ENCODE measurements around the gene CKS1B.

The CKS1B gene

GRCh38 chr1:154972213-154972516 lies 2.3 kb upstream of the CKS1B start:
- H3K4me3 ChIP-seq (ENCODE audit: low read length) = no peak overlapping the region
- peaks cover 39% of the 10 kb centered on the region for H3F3A ChIP-seq (ENCODE audit: insufficient read depth, low read length)
- no peak overlapping the region for H3K27ac ChIP-seq (ENCODE audit: low read length)
- peaks cover 91% of the 10 kb centered on the region for H3K79me2 ChIP-seq (ENCODE audit: low read length)
- no peaks in the 10 kb centered on the region for H3K9me2 ChIP-seq (replicated peaks; ENCODE audit: insufficient read depth, low read length)
- no peak for DNase-seq
- H3K27me3 ChIP-seq (replicated peaks; ENCODE audit: insufficient read depth, low read length) = no peaks in the 10 kb centered on the region
- no peak overlapping the region for H3K9ac ChIP-seq (ENCODE audit: low read length)
- H4K20me1 ChIP-seq (ENCODE audit: insufficient read depth, low read length) = no peaks in the 10 kb centered on the region
- peaks cover 11% of the 10 kb centered on the region for H3K36me3 ChIP-seq (replicated peaks; ENCODE audit: insufficient read depth, low read length)
- peak overlapping the region; percentile 64; the same call in 1 of the 2 replicates for H3K4me2 ChIP-seq (ENCODE audit: low read depth, low read length)
- H2AFZ ChIP-seq (ENCODE audit: low read length) = no peak overlapping the region
- no peak for TF ChIP-seq EZH2phosphoT487 (IDR thresholded peaks at IDR 0.05; ENCODE audit: low read length)
- TF ChIP-seq CTCF (IDR thresholded peaks at IDR 0.05; ENCODE audit: low read length) = no peak
- TF ChIP-seq EZH2 (optimal IDR thresholded peaks at IDR 0.05; ENCODE audit: low read depth, low read length) = no peak
- no peaks in the 10 kb centered on the region for H3K9me3 ChIP-seq (replicated peaks; ENCODE audit: insufficient read depth, low read length)
- peaks cover 42% of the 10 kb centered on the region for H3K4me1 ChIP-seq (ENCODE audit: low read length)

DNA sequence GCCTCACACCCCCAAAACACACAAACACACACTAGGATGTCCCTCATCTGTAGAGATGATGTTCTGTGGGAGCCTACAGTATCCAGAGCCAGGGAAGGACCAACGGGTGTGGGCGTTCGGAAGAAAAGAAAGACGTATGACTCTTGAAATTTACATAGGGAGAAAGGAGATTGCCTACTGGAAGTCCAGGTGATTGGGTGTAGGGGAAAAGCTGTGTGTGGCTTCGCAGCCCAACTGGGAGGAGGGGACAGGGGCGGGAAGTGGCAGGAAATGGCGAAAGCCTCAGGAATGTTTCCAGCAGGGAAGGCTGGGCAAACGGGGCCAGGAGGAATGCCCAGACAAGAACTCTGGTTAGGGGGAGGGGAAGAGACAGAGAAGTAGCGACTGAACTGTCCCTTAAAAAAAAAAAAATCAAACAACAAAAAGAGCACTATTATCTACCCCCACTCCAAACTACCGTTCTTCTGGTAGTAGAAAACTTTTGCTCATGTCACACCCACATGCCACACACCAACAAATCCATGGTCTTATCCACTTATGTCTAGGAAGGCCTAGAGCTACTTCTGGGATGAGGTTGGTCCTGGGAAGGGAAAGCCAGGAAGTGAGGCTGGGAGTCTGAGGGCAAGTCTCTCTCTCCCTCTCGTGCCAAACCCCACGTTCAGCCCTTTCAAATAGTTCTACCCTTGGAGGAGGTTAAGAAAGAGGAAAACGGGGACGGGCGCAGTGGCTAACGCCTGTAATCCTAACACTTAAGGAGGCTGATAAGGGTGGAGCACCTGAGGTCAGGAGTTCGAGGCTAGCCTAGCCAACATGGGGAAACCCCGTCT lies 1.8 kb upstream of the CKS1B start:
- Histone ChIP-seq H3K4me1 (ENCODE audit: low read length) (peaks cover 42% of the 10 kb centered on the region), H3K4me2 (ENCODE audit: low read depth, low read length) (peak overlapping the region; percentile 64), H3K9ac (ENCODE audit: low read length) (peak overlapping the region; percentile 86; the same call in 1 of the 2 replicates), H3F3A (ENCODE audit: insufficient read depth, low read length) (peaks cover 43% of the 10 kb centered on the region), H3K9me2 (replicated peaks; ENCODE audit: insufficient read depth, low read length) (no peaks in the 10 kb centered on the region), H3K27ac (ENCODE audit: low read length) (peak overlapping the region; percentile 90; the same call in 1 of the 2 replicates), H3K36me3 (replicated peaks; ENCODE audit: insufficient read depth, low read length) (peaks cover 5% of the 10 kb centered on the region), H4K20me1 (ENCODE audit: insufficient read depth, low read length) (no peaks in the 10 kb centered on the region), H3K9me3 (replicated peaks; ENCODE audit: insufficient read depth, low read length) (no peaks in the 10 kb centered on the region), H2AFZ (ENCODE audit: low read length) (no peak overlapping the region), H3K4me3 (ENCODE audit: low read length) (peak overlapping the region; percentile 69), H3K79me2 (ENCODE audit: low read length) (peaks cover 91% of the 10 kb centered on the region), H3K27me3 (replicated peaks; ENCODE audit: insufficient read depth, low read length) (no peaks in the 10 kb centered on the region)
- TF ChIP-seq EZH2 (optimal IDR thresholded peaks at IDR 0.05; ENCODE audit: low read depth, low read length) (no peak), EZH2phosphoT487 (IDR thresholded peaks at IDR 0.05; ENCODE audit: low read length) (no peak), CTCF (IDR thresholded peaks at IDR 0.05; ENCODE audit: low read length) (no peak)
- DNase-seq = no peak

GRCh38 chr1:154973344-154974101 lies 958 bp upstream of the CKS1B start:
- peaks cover 42% of the 10 kb centered on the region for H3K4me1 ChIP-seq (ENCODE audit: low read length)
- no peaks in the 10 kb centered on the region for H4K20me1 ChIP-seq (ENCODE audit: insufficient read depth, low read length)
- peaks cover 44% of the 10 kb centered on the region for H3F3A ChIP-seq (ENCODE audit: insufficient read depth, low read length)

More at GRCh38 chr1:154973344-154974101, 958 bp upstream of the CKS1B start:
- Histone ChIP-seq H3K9me2 (replicated peaks; ENCODE audit: insufficient read depth, low read length) (no peaks in the 10 kb centered on the region), H3K36me3 (replicated peaks; ENCODE audit: insufficient read depth, low read length) (peaks cover 4% of the 10 kb centered on the region; the same call in 1 of the 2 replicates), H3K9me3 (replicated peaks; ENCODE audit: insufficient read depth, low read length) (no peaks in the 10 kb centered on the region), H3K27me3 (replicated peaks; ENCODE audit: insufficient read depth, low read length) (no peaks in the 10 kb centered on the region), H3K4me3 (ENCODE audit: low read length) (peak overlapping the region; percentile 69), H2AFZ (ENCODE audit: low read length) (no peak overlapping the region), H3K79me2 (ENCODE audit: low read length) (peaks cover 91% of the 10 kb centered on the region), H3K27ac (ENCODE audit: low read length) (peak overlapping the region; percentile 90), H3K4me2 (ENCODE audit: low read depth, low read length) (peak overlapping the region; percentile 64), H3K9ac (ENCODE audit: low read length) (peak overlapping the region; percentile 86)
- no peak for TF ChIP-seq EZH2phosphoT487 (IDR thresholded peaks at IDR 0.05; ENCODE audit: low read length)
- TF ChIP-seq CTCF (IDR thresholded peaks at IDR 0.05; ENCODE audit: low read length) = peak; percentile 27
- peak; percentile 100 for DNase-seq
